KMS-11 (cell line): ENCODE data around the gene CCDC91.

Experiments used
- H2AFZ ChIP-seq: fragments of 200-600 bp; sonication (generic); 2 replicates; pipeline ENCODE4 v1.6.1; 2016; ENCODE audit warnings: antibody characterized with exemption, mixed run types, low read depth
- H3K27ac ChIP-seq: fragments of 200-600 bp; sonication (generic); 2 replicates; pipeline ENCODE4 v1.6.1; 2016; ENCODE audit warnings: mild to moderate bottlenecking, mixed run types
- H3K27me3 ChIP-seq: fragments of 200-600 bp; sonication (generic); 2 replicates; pipeline ENCODE4 v1.6.1; 2017; ENCODE audit warnings: mild to moderate bottlenecking, low read depth, mixed run types, moderate library complexity; ENCODE audit not compliant: insufficient read depth
- H3K36me3 ChIP-seq: fragments of 200-600 bp; sonication (generic); 2 replicates; pipeline ENCODE4 v1.6.1; 2017; ENCODE audit warnings: mild to moderate bottlenecking, mixed run types; ENCODE audit not compliant: insufficient read depth
- H3K4me1 ChIP-seq: fragments of 200-600 bp; sonication (generic); 2 replicates; pipeline ENCODE4 v1.6.1; 2016; ENCODE audit warnings: mild to moderate bottlenecking, low read depth, mixed run types; ENCODE audit not compliant: poor library complexity, severe bottlenecking
- H3K4me2 ChIP-seq: fragments of 200-600 bp; sonication (generic); 2 replicates; pipeline ENCODE4 v1.7.0; 2016; ENCODE audit warnings: mild to moderate bottlenecking, mixed run types
- H3K4me3 ChIP-seq: fragments of 200-600 bp; sonication (generic); IDR thresholded peaks from 2 replicates; pipeline ENCODE4 v1.6.1; 2017; ENCODE audit warnings: low read depth, low read length, mixed read lengths; ENCODE audit not compliant: insufficient read depth
- H3K79me2 ChIP-seq: fragments of 200-600 bp; sonication (generic); 2 replicates; pipeline ENCODE4 v1.6.1; 2016; ENCODE audit warnings: low read depth, mixed run types; ENCODE audit not compliant: insufficient read depth
- H3K9ac ChIP-seq: fragments of 200-600 bp; sonication (generic); 2 replicates; pipeline ENCODE4 v1.6.1; 2016; ENCODE audit warnings: mild to moderate bottlenecking, mixed run types
- H4K20me1 ChIP-seq: fragments of 200-600 bp; sonication (generic); 2 replicates; pipeline ENCODE4 v1.6.1; 2016; ENCODE audit warnings: mild to moderate bottlenecking, mixed run types; ENCODE audit not compliant: insufficient read depth
- CTCF ChIP-seq: fragments of 200-600 bp; sonication (generic); conservative IDR thresholded peaks from 2 replicates; pipeline ENCODE4 v1.6.1; 2017; ENCODE audit warnings: low read depth, mild to moderate bottlenecking, antibody characterized with exemption, low read length, moderate library complexity, mixed read lengths

Gene CCDC91

GRCh38 chr12:28527631-28528249, 337.5 kb downstream of the CCDC91 start:
- no peaks in the 10 kb centered on the region for H3K27me3 ChIP-seq

GRCh38 chr12:28535216-28535615, 345.0 kb downstream of the CCDC91 start:
- no peaks in the 10 kb centered on the region for H3K36me3 ChIP-seq

More at GRCh38 chr12:28527631-28528249, 337.5 kb downstream of the CCDC91 start:
- H2AFZ ChIP-seq: no peak overlapping the region
- no peak overlapping the region for H3K9ac ChIP-seq
- no peak overlapping the region for H3K4me3 ChIP-seq
- H3K36me3 ChIP-seq: no peaks in the 10 kb centered on the region
- no peak for TF ChIP-seq CTCF
- no peaks in the 10 kb centered on the region for H3K79me2 ChIP-seq
- H3K27ac ChIP-seq: no peak overlapping the region
- H3K4me2 ChIP-seq: no peak overlapping the region
- H4K20me1 ChIP-seq: no peaks in the 10 kb centered on the region
- peaks cover 32% of the 10 kb centered on the region for H3K4me1 ChIP-seq

GRCh38 chr12:28536088-28536487, 345.8 kb downstream of the CCDC91 start:
- no peaks in the 10 kb centered on the region for H4K20me1 ChIP-seq
- no peak overlapping the region for H3K4me2 ChIP-seq
- no peak overlapping the region for H3K27ac ChIP-seq
- no peaks in the 10 kb centered on the region for H3K27me3 ChIP-seq
- H3K9ac ChIP-seq: no peak overlapping the region
- H2AFZ ChIP-seq: no peak overlapping the region
- TF ChIP-seq CTCF: no peak
- H3K4me1 ChIP-seq: peaks cover 24% of the 10 kb centered on the region
- no peaks in the 10 kb centered on the region for H3K79me2 ChIP-seq
- H3K36me3 ChIP-seq: no peaks in the 10 kb centered on the region
- H3K4me3 ChIP-seq: no peak overlapping the region

More at GRCh38 chr12:28535216-28535615, 345.0 kb downstream of the CCDC91 start:
- TF ChIP-seq CTCF: no peak
- Histone ChIP-seq H4K20me1 (no peaks in the 10 kb centered on the region), H3K4me3 (no peak overlapping the region), H3K4me2 (no peak overlapping the region), H3K27ac (no peak overlapping the region), H3K79me2 (no peaks in the 10 kb centered on the region), H3K27me3 (no peaks in the 10 kb centered on the region), H3K4me1 (peaks cover 24% of the 10 kb centered on the region), H2AFZ (no peak overlapping the region), H3K9ac (no peak overlapping the region)

- no peak overlapping the region for H3K9ac ChIP-seq
- H3K27me3 ChIP-seq: no peaks in the 10 kb centered on the region
- H3K4me3 ChIP-seq: no peak overlapping the region
- peaks cover 37% of the 10 kb centered on the region for H3K4me1 ChIP-seq
- no peaks in the 10 kb centered on the region for H4K20me1 ChIP-seq
- no peak overlapping the region for H3K4me2 ChIP-seq
- H3K79me2 ChIP-seq: no peaks in the 10 kb centered on the region
- no peaks in the 10 kb centered on the region for H3K36me3 ChIP-seq
- H3K27ac ChIP-seq: no peak overlapping the region
- H2AFZ ChIP-seq: no peak overlapping the region
- TF ChIP-seq CTCF: no peak
Observed at GRCh38 chr12:28537474-28537873, 347.2 kb downstream of the CCDC91 start.
